ENCODE data around the gene LPAR3. TPM values are rescaled to one million over a fixed set of nuclear protein-coding genes. Genes with fewer than 3 reads are reported as not detected.

LPAR3 gene
- total and polyA plus RNA-seq, 2 of the 4 experiments (the other 2 are of a cell fraction), result 0.09 to 0.18 TPM

GRCh38 chr1:84834419-84835064, 58.5 kb downstream of the LPAR3 start:
- DNase-seq (peak; percentile 72), ATAC-seq (ENCODE audit: low read depth) (peak; percentile 66)
- POLR2A ChIA-PET (ENCODE audit: unreplicated experiment), result interaction anchor here (0.6 kb wide), 1 partner anchor 39 kb away, joined by 3 read pairs; no protein-coding TSS in a partner anchor
- BruUV-seq (replicated peaks), result no TSS peak
- Histone ChIP-seq H2AFZ (replicated peaks; ENCODE audit: low read length, poor library complexity) (no peak overlapping the region), H2BK5ac (ENCODE audit: low read depth, low read length, poor library complexity, severe bottlenecking) (no peak overlapping the region), H4K20me1 (ENCODE audit: insufficient read depth, low read length) (no peaks in the 10 kb centered on the region), H2BK120ac (ENCODE audit: low read depth, low read length) (no peak overlapping the region), H3K9me3 (ENCODE audit: control insufficient read depth, insufficient read depth, low read length) (no peaks in the 10 kb centered on the region; the same call in 1 of the 2 replicates), H3K36me3 (ENCODE audit: control insufficient read depth, insufficient read depth, low read length) (no peaks in the 10 kb centered on the region), H3K18ac (ENCODE audit: low read depth, low read length) (no peak overlapping the region), H3K4me1 (ENCODE audit: control insufficient read depth, insufficient read depth, low read length) (peaks cover 2% of the 10 kb centered on the region; the same call in 1 of the 2 replicates), H4K91ac (ENCODE audit: insufficient read depth, low read depth, low read length) (no peak overlapping the region), H2AK5ac (ENCODE audit: low read depth, low read length) (no peak overlapping the region), H2BK20ac (ENCODE audit: low read depth, low read length) (no peak overlapping the region), H4K8ac (ENCODE audit: low read depth in 2 of 2, low read length in 2 of 2) (no peak overlapping the region), H2AK9ac (replicated peaks; ENCODE audit: low read depth, low read length, poor library complexity) (no peak overlapping the region), H3K79me1 (ENCODE audit: low read depth in 1 of 2, low read length in 2 of 2) (no peaks in the 10 kb centered on the region), H3K27me3 (ENCODE audit: control insufficient read depth, insufficient read depth, low read length) (peaks cover 11% of the 10 kb centered on the region), H3K9ac (ENCODE audit: low read depth, low read length) (no peak overlapping the region), H3K9me1 (ENCODE audit: insufficient read depth, low read length) (peaks cover 6% of the 10 kb centered on the region; the same call in 1 of the 2 replicates), H2BK15ac (ENCODE audit: low read depth, low read length) (no peak overlapping the region), H3K27ac (ENCODE audit: insufficient read depth, low read length) (no peak overlapping the region), H3K4me3 (ENCODE audit: insufficient read depth, low read depth, low read length) (no peak overlapping the region), H3K23ac (ENCODE audit: low read depth, low read length) (no peak overlapping the region), H3K4ac (ENCODE audit: low read depth, low read length) (no peak overlapping the region), H3K4me2 (ENCODE audit: low read depth, low read length) (no peak overlapping the region), H4K5ac (ENCODE audit: low read depth, low read length) (no peak overlapping the region), H3K14ac (replicated peaks; ENCODE audit: low read depth, low read length) (no peak overlapping the region), H3K56ac (ENCODE audit: extremely low read depth, insufficient read depth, low read length) (no peak overlapping the region)
- CTCF ChIA-PET, result no interaction called here
- TF ChIP-seq USF2 (IDR thresholded peaks at IDR 0.05; ENCODE audit: low read depth, low read length) (no peak), SMC3 (IDR thresholded peaks at IDR 0.05; ENCODE audit: low read depth, low read length) (no peak), RFX5 (IDR thresholded peaks at IDR 0.05; ENCODE audit: low read depth, low read length) (no peak), RCOR1 (IDR thresholded peaks at IDR 0.05; ENCODE audit: insufficient replicate concordance, low read length) (no peak), POLR2A (IDR thresholded peaks at IDR 0.05; ENCODE audit: low read depth, low read length) (no peak), MAFK (IDR thresholded peaks at IDR 0.05; ENCODE audit: low read depth, low read length) (no peak), CEBPB (IDR thresholded peaks at IDR 0.05; ENCODE audit: low read depth, low read length) (no peak)
- TF ChIP-seq, protein P1, sequence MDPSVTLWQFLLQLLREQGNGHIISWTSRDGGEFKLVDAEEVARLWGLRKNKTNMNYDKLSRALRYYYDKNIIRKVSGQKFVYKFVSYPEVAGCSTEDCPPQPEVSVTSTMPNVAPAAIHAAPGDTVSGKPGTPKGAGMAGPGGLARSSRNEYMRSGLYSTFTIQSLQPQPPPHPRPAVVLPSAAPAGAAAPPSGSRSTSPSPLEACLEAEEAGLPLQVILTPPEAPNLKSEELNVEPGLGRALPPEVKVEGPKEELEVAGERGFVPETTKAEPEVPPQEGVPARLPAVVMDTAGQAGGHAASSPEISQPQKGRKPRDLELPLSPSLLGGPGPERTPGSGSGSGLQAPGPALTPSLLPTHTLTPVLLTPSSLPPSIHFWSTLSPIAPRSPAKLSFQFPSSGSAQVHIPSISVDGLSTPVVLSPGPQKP (IDR thresholded peaks at IDR 0.05; ENCODE audit: borderline replicate concordance, low read depth, low read length), result no peak
- dilution Hi-C loops (cut with HindIII; ENCODE audit: low sequenced_read_pairs, unreplicated experiment), result no loop called here
- in situ Hi-C loops (cut with MboI; ENCODE audit: low sequenced_read_pairs), result no loop called here
- no CpG with 5 or more reads among the region's 1 CpG for WGBS, 2 experiments (ENCODE audit: extremely low coverage in 2 of 2, insufficient read length in 1 of 2)
- intact Hi-C loops (cut with micrococcal nuclease), result no loop called here

All from IMR-90 (cell line).